Effector CD4-positive, alpha-beta T cell (primary cell): ENCODE measurements around the gene RBM47.

Experiments used
- DNase-seq: peaks from one replicate; pipeline ENCODE4 v3.0.0-alpha.2; 2020

RBM47 gene

DNA sequence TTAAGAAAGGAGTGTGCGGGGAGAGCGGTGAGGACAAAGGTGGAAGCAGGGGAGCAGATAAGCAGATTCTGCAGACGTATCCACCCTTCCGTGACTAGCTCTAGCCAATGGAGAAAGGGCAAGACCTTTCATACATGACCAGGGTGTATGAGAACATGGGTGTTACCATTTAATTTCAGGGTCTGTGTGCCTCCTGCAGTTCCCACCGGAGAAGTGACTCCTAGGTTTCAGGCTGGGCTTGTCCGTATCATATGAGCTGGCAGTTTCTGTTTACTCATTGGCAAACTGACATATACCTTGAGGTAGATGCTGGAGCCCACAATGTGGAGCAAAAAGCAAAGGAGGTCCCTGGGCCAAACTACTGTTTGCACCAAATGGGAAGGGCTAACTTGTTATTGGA is 6.8 kb downstream of the RBM47 start:
- DNase-seq: no peak

DNA sequence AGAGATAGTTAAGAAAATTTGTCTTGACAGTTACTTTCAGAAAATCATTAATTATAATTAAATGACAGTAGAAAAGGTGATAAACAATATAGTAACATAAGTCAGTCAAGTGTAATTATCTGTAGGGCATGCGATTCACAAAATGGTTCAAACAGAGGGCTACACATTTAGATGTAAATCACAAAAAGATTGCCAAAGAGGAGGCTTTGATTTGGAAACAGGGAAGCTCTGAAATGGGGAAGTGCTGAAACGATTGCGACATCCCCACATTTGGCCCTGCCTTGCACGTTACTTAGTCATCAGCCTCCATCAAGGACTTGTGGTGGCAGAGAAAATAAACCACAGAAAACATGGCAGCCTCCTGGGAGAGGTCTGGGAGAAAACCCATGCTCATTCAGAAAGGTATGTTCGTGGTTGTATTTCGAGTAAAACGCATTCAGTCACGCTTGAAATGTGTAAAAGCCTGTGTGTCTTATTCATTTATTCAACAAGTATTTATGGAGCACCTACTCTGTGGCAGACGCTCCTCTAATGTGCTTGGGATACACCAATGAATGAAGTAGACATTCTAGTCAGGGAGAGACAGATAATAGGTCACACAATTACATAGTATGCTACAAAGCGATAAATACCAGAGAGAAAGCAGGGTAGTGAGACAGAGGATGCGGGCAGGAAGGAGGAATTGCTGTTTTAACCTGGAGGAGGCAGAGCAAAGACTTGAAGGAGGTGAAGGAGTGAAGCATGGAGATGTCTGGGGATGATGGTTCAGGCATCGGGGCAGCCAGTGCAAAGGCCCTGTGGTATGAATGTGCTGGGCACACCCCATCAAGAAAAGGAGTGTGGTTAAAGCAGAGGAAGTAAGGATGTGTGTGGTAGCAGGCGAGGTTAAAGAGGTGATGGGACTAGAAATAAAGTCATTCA is 7.8 kb downstream of the RBM47 start:
- DNase-seq: no peak

DNA sequence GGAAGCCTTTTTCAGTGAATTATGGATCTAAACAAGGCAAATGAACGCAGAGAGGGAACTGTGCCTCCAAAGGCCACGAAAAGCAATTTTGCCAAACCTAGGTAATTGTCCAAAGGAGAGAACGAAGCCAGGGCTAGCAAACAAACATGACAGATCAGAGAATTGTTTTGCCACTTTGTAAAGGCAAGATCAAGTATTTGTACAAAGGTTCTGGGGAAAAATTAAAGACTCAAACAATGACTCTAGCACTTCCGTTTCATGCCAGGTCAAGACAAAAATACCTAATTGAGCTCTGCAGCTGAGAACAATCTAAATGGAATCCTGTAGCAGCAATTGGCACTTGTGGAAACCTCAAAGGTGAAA is 8.5 kb downstream of the RBM47 start:
- DNase-seq: no peak

DNA sequence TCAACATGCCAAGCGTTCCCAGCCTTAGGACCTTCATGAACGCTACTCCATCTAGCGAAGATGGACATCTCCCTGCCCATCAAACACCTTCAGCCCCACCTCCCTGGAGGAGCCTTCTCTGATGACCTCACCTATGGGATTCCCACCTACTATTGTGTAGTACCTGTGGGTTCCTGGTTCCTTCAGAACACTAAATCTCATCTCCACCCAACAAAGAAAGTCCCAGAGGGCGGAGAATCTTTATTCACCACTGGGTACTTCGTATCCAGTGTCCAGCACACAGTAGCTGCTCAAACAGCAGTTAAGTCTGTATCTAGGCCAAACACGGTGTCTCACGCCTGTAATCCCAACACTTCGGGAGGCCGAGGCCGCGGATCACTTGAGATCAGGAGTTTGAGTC is 10.1 kb downstream of the RBM47 start:
- DNase-seq: no peak

DNA sequence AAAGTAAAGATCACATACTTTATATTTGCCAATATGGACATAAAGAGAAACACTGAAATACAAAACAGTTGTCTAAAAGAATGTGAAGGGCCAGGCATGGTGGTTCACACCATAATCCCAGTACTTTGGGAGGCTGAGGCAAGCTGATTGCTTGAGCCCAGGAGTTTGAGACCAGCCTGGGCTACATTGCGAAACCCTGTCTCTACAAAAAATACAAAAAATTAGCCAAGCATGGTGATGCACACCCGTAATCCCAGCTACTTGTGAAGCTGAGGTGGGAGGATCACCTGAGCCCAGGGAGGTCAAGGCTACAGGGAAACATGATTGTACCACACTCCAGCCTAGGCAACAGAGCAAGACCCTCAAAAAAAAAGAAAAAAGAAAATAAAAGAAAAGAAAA is 11.8 kb downstream of the RBM47 start:
- DNase-seq: no peak

DNA sequence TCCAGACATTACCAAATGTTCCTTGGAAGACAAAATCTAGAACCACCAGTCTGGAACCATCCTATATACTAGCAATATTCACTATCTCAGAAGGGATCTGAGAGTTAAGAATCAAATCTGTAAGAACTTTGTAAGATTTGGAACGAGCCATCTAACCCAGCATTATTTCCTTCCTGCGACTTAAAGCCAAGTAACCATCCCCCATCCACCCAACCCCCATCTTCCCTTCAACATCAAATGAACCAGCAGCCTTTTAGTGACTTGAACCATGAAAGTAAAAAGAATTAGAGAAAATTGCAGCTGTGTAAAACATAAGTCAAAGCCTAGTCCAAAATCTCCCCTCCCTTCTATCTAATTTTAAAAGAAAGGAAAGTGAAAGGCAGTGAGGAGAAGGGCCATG is 15.6 kb downstream of the RBM47 start:
- no peak for DNase-seq

DNA sequence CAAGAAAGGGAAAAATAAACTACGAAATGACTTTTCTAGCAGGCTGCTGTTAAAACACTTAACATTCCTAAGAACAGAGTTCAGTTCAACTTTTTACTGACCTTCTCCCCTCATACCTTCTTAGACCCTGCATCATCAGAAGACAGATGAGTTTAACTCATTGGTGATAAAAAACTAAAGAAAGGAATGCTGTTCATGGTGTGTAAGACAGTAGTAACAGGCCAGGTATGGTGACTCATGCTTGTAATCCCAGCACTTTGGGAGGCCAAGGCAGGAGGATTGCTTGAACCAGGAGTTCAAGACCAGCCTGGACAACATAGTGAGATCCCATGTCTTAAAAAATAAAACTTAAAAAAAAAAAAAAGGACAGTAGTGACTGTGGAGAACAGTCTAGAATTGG is 16.2 kb downstream of the RBM47 start:
- no peak for DNase-seq

DNA sequence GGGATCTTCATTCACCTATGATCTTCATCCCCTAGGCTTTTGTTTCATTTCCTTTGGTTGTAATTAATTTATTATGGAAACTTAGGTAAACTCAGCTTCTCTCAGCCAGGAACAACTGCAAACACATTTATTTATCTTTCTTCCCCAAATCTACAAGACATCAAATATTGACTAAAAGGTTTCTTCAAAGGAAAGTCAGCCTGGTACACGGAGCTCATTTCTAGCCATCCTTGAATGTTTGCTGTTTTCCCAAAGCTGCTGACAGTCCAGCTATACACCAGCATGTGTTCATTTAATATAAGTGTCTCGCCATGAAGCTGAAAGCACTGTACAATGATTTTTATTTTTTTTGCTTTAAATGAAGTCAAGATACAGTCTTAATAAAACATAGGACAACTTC is 16.8 kb downstream of the RBM47 start:
- DNase-seq: no peak

DNA sequence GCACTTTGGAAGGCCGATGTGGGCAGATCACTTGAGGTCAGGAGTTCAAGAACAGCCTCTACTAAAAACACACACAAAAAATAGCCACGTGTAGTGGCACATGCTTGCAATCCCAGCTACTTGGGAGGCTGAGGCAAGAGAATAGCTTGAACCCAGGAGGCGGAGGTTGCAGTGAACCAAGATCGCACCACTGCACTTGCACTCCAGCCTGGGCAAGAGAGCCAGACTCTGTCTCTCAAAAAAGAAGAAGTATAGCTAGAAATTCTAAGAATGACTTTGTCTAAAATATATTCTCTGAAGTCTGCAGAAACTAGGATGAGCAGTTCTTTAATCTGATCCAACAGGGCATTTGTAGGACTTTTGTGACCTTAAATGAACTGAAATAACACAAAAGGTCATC is 17.4 kb downstream of the RBM47 start:
- no peak for DNase-seq

DNA sequence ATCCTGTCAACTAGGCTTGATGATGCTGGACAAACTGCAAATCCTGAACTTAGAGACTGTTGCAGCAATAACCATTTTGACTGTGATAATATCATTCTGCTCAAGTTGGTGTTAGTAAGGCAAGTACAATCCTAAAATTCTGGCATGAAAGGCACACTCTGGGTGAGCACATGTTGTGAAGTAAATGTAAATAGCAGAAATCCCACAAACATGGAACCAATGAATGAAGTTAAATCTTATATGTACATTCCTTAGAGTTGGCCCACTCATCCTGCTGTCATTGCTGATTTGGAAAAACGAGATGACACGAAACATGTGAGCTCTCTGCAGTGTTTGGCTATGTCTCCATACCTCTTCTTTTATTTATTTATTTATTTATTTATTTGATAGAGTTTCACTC is 21.0 kb downstream of the RBM47 start:
- no peak for DNase-seq

DNA sequence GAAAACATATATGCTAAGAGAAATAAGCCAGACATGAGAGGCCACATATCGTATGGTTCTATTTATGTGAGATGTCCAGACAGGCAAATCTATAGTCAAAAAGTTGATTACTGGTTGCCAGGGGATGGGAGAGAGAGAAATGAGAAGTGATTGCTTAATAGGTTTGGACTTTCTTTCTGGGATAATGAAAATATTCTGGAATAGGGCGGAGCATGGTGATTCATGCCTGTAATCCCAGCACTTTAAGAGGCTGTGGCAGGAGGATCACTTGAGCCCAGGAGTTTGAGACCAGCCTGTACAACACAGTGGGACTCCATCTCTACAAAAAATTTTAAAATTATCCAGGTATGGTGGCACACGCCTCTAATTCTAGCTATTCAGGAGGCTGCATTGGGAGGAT is 22.4 kb downstream of the RBM47 start:
- no peak for DNase-seq

DNA sequence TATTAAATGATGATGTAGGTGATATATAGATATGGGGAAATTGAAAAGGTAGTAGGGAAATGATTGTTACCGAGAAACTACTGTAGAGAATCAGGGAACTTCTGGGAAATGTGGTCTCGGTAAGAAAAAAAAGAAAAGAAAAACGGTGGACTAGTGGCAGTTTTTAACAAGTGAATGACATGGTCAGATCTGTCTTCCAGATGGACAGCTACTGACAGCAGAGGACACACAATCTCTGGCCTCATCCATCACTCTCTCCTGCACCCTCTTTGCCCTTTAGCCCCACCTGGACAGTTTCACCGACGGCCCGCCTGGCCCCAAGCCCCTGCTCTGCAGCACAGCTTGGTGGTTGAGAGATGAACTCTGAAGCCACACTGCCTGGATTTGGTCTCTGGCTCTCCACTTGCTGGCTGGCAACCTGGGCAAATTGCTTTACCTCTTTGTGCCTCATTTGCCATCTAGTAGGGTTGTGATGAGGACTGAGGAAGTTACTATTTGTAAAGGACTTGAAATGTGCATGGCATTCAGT is 23.4 kb downstream of the RBM47 start:
- no peak for DNase-seq

DNA sequence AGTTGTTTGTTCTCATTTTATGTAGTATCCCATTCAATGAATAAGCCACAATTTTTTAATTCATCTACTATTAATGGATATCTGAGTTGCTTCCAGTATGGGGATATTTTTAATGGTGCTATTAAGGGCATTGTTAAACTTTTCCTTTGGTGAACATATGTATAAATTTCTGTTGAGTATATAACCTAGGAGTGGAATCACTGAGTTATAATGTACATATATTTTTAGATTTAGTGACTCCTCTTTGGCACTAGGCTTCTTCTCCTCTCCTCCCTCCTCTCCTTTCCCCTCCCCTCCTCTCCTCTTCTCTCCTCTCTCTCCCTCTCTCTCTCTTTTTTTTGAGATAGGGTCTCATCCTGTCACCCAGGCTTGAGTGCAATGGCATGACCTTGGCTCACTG is 26.4 kb downstream of the RBM47 start:
- DNase-seq: no peak

DNA sequence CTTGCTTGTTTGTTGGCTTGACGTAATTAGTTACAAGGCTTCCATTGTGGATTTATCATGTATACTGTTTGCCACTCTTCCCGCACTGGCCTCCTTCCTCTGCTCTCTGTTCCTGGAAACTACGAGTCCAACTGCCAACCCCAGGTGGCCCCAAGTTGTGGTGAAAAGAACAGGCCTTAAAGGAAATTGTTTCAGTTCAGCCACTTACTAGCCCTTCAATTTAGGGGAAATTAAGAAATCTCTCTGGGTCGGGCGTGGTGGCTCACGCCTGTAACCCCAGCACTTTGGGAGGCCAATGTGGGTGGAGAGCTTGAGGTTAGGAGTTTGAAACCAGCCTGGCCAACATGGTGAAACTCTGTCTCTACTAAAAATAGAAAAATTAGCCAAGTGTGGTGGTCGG is 28.0 kb downstream of the RBM47 start:
- no peak for DNase-seq

DNA sequence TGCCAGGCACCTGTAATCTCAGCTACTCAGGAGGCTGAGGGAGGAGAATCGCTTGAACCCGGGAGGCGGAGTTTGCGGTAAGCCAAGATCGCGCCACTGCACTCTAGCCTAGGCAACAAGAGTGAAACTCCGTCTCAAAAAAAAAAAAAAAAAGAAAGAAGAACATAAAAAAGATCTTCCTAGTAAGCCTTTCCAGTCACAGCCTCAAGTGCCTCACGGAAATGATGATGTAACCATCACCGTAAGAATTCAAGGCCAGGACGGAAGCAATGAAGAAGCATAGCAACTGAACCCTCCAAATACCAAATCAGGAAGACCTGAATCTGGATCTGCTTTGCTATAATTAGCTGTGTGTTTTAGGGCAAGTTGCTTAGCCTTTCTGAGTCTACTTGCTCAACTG is 28.8 kb downstream of the RBM47 start:
- no peak for DNase-seq

DNA sequence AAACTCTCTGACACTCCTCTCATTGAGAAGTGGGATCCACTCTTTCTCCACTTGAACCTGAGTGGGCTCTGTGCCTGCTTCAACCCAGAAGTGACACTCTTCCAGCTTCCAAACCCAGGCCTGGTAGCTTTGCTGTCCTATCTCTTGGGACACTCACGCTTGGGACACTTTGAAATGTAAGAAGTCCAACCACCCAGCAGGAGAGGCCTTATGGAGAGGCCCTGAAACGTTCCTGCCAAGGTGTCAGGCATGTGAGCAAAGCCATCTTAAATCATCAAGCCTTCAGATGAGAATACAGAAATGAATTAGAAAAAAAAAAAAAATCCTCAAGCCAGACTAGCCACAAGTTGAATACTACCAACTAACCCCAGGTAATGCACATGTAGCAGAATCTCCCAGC is 30.2 kb downstream of the RBM47 start:
- DNase-seq: no peak

DNA sequence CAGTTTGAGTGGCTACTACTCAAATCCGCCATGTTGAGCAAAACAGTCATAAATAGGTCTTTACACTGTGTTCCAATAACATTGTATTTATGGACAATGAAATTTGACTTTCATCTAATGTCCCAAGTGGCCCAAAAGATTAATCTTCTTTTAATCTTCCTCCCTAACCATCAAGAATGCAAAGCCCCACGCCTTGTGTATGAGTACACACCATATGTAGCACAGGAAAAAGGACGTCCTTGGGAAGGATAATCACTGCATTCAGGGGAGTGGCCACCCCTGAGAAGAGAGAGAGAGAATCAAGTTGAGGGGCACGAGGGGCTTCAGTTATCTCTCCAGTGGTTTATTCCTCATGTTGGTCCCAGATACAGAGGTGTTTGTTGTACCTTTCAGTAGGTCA is 33.1 kb downstream of the RBM47 start:
- DNase-seq: no peak

DNA sequence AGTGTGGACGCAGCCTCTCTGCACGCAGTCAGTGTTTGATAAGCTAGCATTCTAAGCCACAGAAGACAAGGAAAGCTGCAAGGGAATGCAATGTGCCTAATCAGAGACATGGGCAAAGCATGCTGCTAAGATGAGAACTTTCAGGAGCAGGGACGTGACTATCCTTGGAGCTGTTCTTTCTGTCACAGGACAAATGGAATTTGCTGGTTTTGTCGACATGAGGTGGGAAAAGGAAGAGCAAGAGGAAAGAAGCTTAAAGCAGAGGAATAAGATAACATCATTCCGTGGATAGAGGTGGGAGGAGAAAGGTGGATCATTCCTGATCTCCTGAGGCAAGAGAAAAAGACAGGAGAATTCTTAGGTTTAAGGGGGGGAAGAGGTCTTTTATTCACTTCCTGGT is 33.7 kb downstream of the RBM47 start:
- DNase-seq: no peak

DNA sequence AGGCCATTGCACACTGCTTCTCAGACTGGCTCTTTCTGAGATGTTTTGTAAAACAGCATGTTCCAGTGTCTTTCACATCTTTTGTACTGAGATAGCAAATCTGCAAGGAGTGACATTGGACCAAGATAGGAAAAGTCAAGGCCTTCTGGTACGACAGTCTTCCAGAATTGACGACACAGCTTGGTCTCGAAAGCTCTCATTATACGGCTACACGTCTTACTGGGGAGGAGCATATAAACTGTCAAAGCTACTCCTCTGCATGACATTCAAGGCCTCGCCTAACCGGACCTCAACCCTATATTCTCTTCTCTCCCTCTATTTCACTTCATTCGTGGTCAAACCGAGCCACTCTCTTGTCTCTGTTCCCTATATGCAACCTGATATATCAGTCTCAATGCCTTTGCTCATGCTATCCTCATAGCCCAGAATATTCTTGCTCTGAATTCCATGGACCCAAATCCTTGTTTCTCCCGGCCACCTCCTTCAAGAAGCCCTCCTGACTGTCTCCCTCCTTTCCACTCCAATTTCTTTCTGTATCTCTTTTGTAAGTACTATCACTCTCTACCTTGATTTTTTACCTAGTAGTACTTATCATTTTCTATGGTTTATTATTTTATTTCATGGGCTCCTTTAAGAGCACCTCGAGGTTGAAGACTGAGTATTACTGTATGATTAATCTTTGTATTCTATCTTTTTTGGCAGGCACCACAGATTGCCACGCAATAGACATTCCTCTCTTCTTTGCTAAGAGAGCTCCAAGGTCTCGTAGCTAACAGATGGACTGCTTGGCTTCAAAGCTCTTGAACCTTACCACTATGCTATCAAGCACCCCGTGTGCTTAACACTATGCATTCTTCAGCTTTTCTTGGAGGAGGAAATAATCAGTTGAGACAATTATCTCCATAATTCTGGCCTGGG is 35.1 kb downstream of the RBM47 start:
- no peak for DNase-seq

DNA sequence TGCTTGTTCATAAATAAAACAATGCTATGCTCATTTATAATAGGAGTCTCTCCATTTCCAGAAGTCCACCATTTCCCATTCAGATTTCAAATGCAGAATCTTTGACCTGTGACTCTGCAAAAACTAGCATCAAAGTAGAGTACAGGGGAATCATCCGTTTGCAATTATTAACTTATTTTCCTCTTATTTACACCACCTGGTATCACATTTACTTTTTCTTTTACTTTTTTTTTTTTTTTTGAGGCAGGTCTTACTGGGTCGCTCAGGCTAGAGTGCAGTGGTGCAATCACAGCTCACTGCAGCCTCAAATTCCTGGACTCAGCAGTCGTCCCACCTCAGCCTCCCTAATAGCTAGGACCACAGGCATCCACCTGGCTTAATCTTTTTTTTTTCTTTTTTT is 37.6 kb downstream of the RBM47 start:
- no peak for DNase-seq

DNA sequence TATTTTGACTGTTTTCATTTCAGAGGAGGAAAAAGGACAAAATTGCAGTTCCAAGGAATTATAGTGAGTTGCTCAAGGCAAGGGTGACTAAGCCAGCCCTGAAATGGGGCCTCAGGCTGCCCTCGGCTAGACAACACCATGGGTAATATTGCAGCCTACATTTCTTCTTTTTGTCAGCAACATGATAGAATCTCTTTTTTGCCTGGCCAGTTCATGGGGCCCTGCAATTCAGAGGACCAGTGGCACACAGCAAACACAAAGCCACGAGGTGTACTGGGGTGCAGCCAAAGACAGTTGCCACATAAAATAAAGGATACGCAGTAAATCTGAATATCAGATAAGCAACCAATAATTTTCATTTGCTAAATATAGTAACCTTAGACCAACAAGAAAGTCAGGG is 41.8 kb downstream of the RBM47 start:
- DNase-seq: no peak

DNA sequence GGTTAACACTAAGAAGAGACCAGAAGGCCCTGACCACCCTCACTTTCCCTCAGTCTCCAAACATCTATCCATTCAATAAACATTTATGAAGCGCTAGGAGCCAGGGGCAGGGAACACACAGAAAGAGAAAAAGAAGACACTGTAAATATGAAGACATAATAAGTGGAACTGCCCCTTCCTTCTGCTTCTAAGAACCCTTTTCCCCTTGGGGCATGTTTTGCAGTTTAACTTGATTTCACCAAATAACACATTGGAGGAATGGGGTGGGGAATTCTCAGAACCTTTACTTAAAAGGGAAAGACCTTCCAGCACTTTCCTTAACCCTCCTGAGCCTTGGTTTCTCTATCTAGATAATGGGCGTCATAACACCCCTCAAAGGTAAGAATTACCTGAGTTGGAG is 42.3 kb downstream of the RBM47 start:
- DNase-seq: no peak

DNA sequence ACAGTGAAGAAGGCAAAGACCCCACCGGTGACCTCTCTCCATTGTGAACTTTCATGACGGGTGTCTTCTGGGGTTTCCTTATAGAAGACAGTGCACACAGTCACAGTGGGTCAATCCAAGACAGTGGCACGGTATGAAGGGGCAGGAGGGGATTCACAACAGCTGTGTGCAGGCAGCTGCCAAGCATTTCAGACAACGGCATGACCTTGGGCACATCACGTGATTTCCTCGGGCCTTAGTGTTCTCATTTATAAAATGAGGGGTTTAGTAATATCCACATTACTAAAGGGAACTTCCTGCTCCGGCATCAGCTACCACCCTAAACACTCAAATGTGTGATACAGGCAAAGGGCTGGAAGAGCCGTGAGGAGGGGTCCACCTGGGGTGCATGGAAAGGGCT is 42.9 kb downstream of the RBM47 start:
- DNase-seq: no peak

DNA sequence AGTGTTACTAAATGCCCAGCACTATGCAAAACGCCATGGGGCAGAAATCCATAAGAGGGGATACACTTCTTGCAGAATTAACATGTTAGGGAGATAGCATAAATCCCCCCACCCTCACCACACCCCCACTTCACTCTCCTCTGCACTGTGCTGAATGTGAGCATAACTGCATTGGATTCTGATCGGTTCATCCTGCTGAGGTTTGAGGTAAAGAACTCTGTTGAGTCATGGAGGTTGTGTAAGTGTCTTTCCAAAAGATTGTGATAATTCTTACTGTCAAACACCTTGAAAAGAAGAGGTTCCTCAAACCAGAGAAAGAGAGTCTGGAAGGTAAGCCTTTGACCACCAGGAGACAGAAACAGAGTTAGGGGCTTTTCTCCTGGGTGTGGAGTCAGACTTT is 43.6 kb downstream of the RBM47 start:
- DNase-seq: no peak
